RWPE1 (cell line): ENCODE measurements around the gene CAPSL.

Source experiments
- CTCF ChIA-PET: fragments of 350-600 bp; sonication (Branson Sonifier 250); formaldehyde crosslinking; extraction: SDS; loops from one replicate; lab custom pipeline; 2021; lab: Yijun Ruan, JAX
- POLR2A ChIA-PET: fragments of 400-600 bp; formaldehyde crosslinking; extraction: SDS; loops from one replicate; lab custom pipeline; 2020; ENCODE audit warnings: antibody characterized with exemption; ENCODE audit not compliant: low non-redundant PET; lab: Yijun Ruan, JAX
- DNase-seq: peaks from one replicate; pipeline ENCODE4 v3.0.0; 2012; ENCODE audit warnings: low spot score
- H3K27ac ChIP-seq: fragments of 450-650 bp; 2 replicates; pipeline ENCODE4 v1.5.1; 2017
- TF ChIP-seq, protein P1 (sequence below): fragments of 450-650 bp; conservative IDR thresholded peaks from 2 replicates; pipeline ENCODE4 v1.5.1; 2017; ENCODE audit warnings: low read depth, mild to moderate bottlenecking

CAPSL gene

DNA sequence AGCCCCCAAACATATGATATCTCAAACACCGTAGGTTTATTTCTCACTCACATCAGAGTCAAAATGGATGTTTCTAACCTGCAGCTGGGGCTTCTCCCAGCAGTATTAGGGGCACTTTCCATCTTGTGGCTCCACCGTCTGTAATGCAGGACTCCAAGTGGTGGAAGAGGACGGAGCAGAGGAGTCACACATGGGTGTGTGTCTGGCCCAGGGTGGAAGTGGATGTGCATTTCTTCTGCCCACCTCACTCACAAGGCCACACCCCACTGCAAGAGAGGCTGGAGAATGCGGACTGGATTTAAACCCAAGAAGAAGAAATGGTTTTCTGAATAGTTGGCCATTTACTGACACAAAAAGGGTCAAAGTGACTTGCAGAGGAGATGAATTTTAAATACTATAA lies 67.8 kb downstream of the CAPSL start:
- TF ChIP-seq, protein P1, sequence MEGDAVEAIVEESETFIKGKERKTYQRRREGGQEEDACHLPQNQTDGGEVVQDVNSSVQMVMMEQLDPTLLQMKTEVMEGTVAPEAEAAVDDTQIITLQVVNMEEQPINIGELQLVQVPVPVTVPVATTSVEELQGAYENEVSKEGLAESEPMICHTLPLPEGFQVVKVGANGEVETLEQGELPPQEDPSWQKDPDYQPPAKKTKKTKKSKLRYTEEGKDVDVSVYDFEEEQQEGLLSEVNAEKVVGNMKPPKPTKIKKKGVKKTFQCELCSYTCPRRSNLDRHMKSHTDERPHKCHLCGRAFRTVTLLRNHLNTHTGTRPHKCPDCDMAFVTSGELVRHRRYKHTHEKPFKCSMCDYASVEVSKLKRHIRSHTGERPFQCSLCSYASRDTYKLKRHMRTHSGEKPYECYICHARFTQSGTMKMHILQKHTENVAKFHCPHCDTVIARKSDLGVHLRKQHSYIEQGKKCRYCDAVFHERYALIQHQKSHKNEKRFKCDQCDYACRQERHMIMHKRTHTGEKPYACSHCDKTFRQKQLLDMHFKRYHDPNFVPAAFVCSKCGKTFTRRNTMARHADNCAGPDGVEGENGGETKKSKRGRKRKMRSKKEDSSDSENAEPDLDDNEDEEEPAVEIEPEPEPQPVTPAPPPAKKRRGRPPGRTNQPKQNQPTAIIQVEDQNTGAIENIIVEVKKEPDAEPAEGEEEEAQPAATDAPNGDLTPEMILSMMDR = no peak
- DNase-seq = no peak
- POLR2A ChIA-PET = no interaction called here
- no peak overlapping the region for H3K27ac ChIP-seq
- CTCF ChIA-PET = interaction anchor here (0.6 kb wide), 1 partner anchor 1303 kb away, joined by 3 read pairs; no protein-coding TSS in a partner anchor

DNA sequence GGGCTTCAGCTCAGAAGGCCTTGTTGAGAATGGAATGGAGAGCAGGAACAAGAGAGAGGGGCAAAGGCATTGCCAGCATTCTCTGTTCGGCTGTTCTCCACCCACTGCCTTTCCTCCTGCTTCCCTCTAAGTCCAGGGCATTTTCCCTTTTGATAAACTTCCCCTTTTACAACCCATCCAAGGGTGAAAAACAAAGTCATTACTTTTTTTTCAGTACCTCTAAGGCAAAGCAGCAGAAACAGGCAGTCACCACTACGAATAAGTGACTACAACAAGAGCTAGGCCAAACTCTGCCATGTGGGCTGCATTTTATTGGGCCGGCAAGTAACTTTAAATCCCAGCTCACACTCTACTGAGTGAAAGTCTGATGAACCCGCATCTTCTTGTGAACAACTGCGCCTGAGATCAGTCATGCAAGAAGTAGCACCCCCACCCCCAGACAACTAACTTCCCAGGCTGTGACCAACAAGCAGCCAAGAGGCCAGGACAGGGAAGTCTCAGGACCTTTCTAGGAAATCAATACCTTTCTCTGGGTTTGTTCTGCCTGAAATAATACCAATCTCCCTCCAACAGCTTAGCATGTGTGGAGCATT lies 68.6 kb downstream of the CAPSL start:
- no peak overlapping the region for H3K27ac ChIP-seq
- CTCF ChIA-PET = interaction anchor here (0.7 kb wide), 1 partner anchor 203 kb away, joined by 3 read pairs; no protein-coding TSS in a partner anchor
- TF ChIP-seq, protein P1 = no peak
- POLR2A ChIA-PET = no interaction called here
- DNase-seq = no peak

DNA sequence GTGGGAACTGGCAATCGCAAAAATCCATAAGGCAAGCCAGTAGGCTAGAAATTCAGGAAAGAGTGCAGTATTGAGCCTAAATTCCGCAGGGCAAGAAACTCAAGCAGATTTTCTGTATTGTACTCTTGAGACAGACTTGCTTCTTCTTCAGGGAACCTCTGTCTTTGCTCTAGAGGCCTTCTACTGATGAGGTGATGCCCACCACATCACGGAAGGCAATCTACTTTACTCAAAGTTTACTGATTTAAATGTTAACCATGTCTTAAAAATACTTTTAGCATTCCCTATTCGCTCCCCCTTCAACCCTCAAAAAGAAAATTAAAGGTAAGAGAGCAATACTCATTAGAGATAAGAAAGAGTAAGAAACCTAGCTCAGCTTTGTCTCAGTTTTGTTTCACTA lies 70.4 kb downstream of the CAPSL start:
- no peak for DNase-seq
- ChIA-PET CTCF (no interaction called here), POLR2A (no interaction called here)
- no peak overlapping the region for H3K27ac ChIP-seq
- TF ChIP-seq, protein P1 = no peak

DNA sequence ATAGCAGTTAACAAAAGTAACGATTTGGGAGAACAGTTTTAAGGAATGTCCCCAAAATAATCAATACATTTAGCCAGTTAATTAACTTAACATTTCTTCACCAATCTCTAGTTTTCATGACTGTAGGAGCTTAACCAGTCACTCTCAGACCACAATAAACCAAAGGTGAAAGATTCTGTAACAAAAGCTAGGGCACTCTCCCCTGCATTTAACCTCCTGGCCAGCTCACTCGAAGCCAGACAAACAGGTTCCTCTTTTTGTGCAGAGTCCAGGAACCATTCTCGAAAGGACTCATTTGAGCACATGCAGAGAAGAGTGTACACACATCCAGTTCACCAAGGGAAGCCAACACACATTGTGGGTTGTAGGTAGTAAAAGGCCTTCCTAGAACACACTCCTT lies 75.3 kb downstream of the CAPSL start:
- POLR2A ChIA-PET = no interaction called here
- CTCF ChIA-PET = no interaction called here
- no peak overlapping the region for H3K27ac ChIP-seq
- TF ChIP-seq, protein P1 = no peak
- DNase-seq = no peak

DNA sequence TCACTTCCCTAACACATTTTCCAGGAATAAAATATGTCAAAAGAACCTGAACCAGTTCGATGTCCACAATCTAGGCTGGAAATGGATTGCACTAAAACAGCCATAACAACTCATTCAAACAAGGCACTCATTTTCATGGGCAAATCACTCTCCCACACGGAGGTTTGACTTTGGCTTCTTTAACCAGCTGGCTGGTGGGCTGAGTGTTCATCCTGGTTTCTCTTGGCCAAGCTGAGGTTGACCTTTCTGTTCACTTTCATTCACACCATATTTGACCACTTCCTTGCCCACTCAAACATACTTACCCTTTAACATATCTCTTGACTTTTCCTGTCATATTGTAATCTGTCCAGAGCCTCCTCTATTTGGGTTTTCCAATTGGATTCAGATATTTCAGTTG lies 76.3 kb downstream of the CAPSL start:
- ChIA-PET POLR2A (no interaction called here), CTCF (interaction anchor here (0.5 kb wide), 1 partner anchor 549 kb away, joined by 3 read pairs; no protein-coding TSS in a partner anchor)
- TF ChIP-seq, protein P1 = no peak
- DNase-seq = no peak
- no peak overlapping the region for H3K27ac ChIP-seq

DNA sequence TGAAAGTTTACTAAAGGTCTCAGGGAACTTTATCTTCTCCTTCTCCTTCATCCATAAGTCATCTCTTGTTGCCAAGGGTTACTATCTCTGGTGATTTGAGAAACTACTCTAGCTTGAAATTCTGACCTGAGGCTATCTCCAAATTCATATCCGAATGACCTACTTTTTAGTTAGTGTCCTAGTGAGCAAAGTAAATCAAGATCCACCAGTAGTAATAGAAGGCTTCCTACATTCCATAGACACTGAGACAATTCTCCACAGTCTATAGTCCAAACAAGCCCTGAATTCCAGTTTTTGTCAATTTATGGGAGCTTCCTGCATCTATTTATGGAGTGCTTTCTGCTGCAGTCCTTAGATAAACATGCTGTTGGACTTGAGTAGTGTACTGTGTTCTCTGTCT lies 76.7 kb downstream of the CAPSL start:
- TF ChIP-seq, protein P1 = no peak
- DNase-seq = no peak
- ChIA-PET CTCF (no interaction called here), POLR2A (no interaction called here)
- no peak overlapping the region for H3K27ac ChIP-seq

DNA sequence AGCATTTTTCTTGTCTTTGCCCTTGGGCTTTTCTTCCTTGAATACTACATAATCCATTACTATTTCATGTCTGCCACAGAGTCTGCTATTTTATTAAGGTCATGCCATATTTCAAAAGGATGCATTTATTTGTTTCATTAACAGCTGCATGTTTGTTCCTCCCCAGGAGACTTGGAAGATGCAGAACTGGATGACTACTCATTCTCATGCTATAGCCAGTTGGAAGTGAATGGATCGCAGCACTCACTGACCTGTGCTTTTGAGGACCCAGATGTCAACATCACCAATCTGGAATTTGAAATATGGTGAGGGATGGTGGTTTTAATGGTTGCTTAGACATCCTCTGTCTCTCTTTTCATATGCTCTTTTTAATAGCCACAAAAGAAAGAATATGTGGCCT lies 77.7 kb downstream of the CAPSL start:
- no peak for DNase-seq
- TF ChIP-seq, protein P1 = no peak
- CTCF ChIA-PET = no interaction called here
- POLR2A ChIA-PET = no interaction called here
- no peak overlapping the region for H3K27ac ChIP-seq
